DMS79 treated with DMSO at 0.1 percent for 48 hours (cell line): ENCODE results near the gene ITPK1.

Experiments used
- DNase-seq: peaks from one replicate; lab custom pipeline; 2025; lab: John Stamatoyannopoulos, UW

The ITPK1 gene

GRCh38 chr14:93028724-93029076, 87.0 kb downstream of the ITPK1 start:
- DNase-seq, result peak; percentile 40

DNA sequence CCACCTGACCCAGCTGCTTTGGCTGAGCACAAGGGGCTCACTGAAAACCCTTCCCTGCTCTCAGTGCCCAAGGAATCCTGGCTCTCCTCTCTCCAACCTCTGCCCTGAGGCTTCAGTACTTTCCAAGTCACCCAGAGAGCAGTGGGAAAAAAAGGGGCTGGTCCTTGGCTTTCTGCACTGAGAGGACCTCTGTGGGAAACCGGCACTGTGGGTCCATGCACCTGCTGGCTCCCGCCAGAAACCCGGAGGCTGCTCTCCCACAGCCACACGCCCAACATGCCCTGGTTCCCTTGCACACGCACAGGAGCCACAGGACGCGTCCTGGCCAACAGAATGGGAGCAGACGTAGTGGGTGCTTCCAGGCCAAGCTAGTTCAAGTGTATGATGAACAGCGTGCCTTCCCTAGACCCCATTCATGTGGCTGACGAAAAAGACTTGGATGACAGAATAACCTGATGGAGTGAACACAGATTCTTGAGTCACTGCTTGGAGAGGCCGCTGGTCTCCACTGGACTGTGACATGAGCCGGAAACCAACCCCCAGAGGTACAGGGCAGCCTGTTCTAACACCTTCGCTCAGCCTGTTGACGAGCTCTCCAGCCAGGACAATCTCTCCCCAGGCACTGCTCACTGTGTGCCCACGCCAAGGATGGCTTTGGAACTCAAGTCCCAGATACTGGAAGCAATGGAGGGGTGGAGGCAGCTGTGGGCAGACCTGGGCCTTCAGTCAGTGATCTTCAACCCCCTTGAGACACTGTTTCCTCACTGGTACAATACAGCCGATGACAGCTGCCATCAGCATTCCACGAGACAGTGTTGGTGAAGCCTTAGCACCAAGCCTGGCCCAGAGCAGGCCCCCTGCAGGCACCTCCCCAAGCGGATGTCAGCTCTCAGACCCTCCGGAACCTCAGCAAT, 87.7 kb downstream of the ITPK1 start:
- peak; percentile 49 for DNase-seq

DNA sequence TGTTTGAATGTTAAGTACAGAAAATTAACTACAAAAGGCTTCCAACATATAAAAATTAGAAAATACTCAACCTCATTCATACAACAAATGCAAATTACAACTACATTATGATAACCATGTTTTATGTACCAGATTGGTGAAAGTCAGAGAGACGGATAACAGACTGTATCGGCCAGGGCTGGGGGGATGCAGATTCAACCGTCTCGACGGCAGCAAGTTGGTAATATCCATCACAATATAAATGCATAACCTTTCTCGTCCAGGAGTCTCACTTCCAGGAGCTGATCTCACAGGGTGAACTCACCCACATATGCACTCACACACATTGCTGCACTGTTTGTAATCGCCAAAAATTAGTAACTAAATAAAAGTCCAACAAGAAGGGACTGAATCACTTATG, 89.4 kb downstream of the ITPK1 start:
- DNase-seq, result no peak

DNA sequence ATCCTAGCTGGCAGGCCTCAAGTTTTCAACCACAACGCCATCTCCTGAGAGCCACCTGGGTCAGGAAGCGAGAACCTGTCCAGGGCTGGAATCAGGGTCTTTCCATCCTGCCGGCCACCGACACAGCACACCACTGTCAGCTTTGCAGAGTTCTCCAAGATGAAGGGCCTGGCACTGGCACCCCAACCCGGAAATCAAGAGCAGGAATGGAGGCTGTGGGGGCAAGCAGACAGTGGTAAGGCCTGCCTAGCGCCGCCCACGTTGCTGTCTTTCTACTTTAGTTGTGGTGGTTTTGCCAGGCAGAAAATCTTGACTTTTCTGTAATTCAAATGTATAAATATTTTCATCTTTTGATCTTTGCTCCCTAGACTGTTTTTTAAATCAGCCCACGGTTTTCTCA, 90.7 kb downstream of the ITPK1 start:
- DNase-seq, result no peak

GRCh38 chr14:93024493-93024892, 91.2 kb downstream of the ITPK1 start:
- DNase-seq, result no peak

GRCh38 chr14:93023802-93024434, 91.8 kb downstream of the ITPK1 start:
- DNase-seq, result no peak

GRCh38 chr14:93023039-93023438, 92.7 kb downstream of the ITPK1 start:
- DNase-seq, result no peak

DNA sequence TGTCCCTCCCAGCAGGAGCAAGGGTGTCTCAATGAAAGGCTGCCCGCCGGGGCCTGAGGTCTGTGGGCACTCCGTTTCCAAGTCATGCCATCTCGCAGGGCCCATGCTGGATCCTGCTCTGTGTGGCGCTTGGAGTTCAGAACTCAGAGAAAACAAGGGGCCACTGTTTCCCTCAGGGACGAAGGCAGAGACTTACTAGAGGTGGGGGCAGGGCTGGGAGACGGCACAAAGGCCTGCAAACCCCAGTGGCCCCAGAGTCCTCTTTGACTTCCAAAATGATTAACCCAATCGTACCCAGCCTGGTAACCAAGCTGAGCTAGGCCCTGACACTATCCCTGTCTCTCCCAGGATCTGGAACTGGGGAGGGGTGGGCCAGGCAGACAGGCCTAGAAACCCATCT, 95.8 kb downstream of the ITPK1 start:
- DNase-seq, result no peak

GRCh38 chr14:93019367-93019843, 96.3 kb downstream of the ITPK1 start:
- DNase-seq, result no peak

- no peak for DNase-seq
Observed at GRCh38 chr14:93018366-93018765, 97.4 kb downstream of the ITPK1 start.

DNA sequence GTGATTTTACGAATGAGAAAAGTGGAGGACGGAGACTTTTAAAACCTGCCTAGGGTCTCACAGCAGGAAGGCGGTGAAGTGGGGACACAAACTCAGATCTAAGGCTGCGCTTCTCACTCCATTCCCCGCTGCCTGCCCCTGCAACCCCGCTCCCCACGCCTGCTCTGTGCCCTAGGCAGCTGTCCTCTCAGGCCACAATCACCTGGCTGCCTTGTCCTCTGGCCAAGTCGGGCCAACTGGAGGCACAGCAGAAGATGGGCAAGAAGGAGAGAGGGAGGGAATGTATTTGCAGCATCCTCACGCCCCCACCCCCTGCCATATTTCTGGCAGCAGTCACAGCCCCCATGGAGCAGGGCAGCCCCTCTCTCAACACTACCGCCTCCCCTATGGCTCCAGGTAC, 97.8 kb downstream of the ITPK1 start:
- DNase-seq, result no peak

- DNase-seq, result no peak
Observed at GRCh38 chr14:93017301-93017797, 98.4 kb downstream of the ITPK1 start.

GRCh38 chr14:93016275-93016845, 99.4 kb downstream of the ITPK1 start:
- DNase-seq, result no peak

- DNase-seq, result no peak
Observed at GRCh38 chr14:93015505-93015904, 100.2 kb downstream of the ITPK1 start.

GRCh38 chr14:93015064-93015463, 100.7 kb downstream of the ITPK1 start:
- DNase-seq, result no peak

DNA sequence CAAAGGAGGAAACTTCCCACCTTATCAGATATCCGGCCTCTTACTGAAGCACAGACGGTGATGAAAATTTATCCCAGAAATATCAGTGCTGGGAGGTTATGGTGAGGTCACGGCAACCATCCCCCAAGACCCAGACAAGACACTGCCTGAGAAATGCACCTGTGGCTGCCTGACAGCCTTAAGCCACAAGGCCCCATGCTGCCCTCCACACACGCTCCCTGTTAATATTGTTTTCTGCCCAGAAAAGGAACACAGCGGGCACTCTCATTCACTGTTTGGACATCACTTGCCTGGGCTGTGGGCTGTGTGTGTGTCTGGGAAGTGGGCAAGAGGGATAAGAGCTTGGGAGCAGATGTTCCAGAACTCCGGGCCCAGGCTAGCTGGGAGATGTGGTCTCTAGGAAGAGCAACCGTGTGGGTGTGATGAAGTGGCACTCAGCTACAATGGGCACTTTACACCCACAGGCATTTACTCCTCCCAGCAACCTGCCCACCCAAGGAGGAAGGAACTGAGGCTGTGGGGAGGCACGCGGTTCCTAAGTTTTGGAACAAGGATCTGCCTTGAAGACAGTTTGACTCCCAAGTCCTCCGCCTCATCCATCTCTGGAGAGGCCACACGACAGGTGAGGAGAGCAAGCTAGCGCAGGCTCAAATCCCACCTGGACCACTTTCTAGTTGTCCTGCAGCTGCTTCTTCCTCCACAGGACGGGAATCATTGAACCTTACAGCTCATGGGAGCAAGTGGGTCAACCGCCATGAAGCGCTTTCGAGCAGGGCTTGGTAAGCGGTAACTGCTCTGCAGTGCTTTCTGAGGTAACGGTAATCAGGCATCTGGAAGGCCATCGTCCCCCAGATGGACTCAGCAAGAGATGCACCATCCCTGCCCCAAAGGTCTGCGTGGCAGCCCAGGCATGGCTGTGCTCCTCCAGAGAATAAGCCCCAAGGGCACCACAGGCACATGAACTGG, 101.4 kb downstream of the ITPK1 start:
- peak; percentile 26 for DNase-seq

DNA sequence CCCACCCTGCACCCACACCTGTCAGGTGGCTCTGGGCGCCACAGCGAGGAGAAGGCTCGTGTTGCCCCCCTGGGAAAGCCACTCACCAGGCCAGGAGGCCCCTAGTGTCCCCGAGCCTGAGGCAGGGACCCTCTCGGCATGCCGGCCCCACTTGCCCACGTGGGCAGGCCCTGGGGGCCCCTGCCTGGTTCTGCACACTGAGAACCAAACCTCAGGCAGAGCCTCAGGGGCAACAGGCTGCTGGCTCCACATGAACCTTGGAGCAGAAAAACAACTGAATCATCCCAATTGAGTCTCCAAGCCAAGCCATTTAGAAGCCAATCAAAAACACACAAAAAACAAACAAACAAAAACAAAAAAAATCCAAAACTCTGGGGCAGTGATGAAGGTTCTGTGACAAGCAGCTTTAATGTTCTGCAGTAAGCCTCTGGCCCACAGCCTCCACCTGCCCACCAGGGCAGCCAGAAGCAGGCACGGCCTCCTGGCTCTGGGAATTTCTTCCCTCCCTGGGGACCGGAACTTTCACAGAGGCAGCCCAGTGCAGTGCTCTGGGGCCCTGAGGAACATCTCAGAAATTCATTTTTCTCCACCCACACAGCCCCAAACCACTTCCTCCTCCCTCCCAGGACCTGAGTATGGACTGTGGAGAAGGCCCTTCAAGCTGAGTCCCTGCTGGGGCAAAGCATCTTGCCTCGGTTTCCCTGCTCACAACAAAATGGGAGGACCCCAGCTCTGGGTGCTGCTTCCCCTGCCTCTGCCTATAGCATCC, 102.6 kb downstream of the ITPK1 start:
- DNase-seq, result no peak

- no peak for DNase-seq
Observed at GRCh38 chr14:93012506-93012905, 103.2 kb downstream of the ITPK1 start.

- DNase-seq, result peak; percentile 50
Observed at GRCh38 chr14:93011650-93012325, 103.9 kb downstream of the ITPK1 start.

GRCh38 chr14:93011141-93011529, 104.6 kb downstream of the ITPK1 start:
- no peak for DNase-seq
